ENCODE measurements around the gene HPS1.

Gene HPS1

GRCh38 chr10:98368644-98369043 is 78.1 kb downstream of the HPS1 start:
- TF ChIP-seq CTCF (conservative IDR thresholded peaks at IDR 0.05; ENCODE audit: control insufficient read depth, insufficient read depth, low read depth, low read length), result no peak
- no peak overlapping the region for H3K4me3 ChIP-seq (ENCODE audit: control insufficient read depth, low read depth, low read length)
- DNase-seq (ENCODE audit: low read depth), result no peak

GRCh38 chr10:98367604-98368451 is 78.9 kb downstream of the HPS1 start:
- DNase-seq (ENCODE audit: low read depth), result no peak
- no peak overlapping the region for H3K4me3 ChIP-seq (ENCODE audit: control insufficient read depth, low read depth, low read length)
- no peak for TF ChIP-seq CTCF (conservative IDR thresholded peaks at IDR 0.05; ENCODE audit: control insufficient read depth, insufficient read depth, low read depth, low read length)
